K562 (cell line): ENCODE measurements around the gene SRM. TPM values are rescaled to one million over a fixed set of nuclear protein-coding genes. Genes with fewer than 3 reads are reported as not detected.

Experiments
- ATAC-seq: fragments of 200-7000 bp; cut with Tn5 transposase; 3 replicates; pipeline ENCODE4 v1.9.1; 2020; ENCODE audit warnings: moderate library complexity
- BruUV-seq: library from RNA; stranded (reverse); fragments of 400-500 nt; replicated peaks from 2 replicates; lab custom pipeline; 2021; lab: Mats Ljungman, UMichigan
- CTCF ChIA-PET: fragments of 300-600 bp; formaldehyde crosslinking; extraction: SDS; loops from one replicate; lab custom pipeline; 2021; ENCODE audit warnings: low intra/inter-chr PET ratio; lab: Yijun Ruan, JAX
- POLR2A ChIA-PET: fragments of 300-600, 350-650 bp; sonication (Branson Sonifier 250); formaldehyde crosslinking; extraction: SDS; loops from one replicate; lab custom pipeline; 2021; ENCODE audit warnings: antibody characterized with exemption, inconsistent platforms; lab: Yijun Ruan, JAX
- DNase-seq, 4 experiments: peaks; one replicate each; pipeline versions ENCODE4 v3.0.0 to v3.0.0-alpha.2; 2011 to 2018; ENCODE audit warnings: low spot score in 3 of 4, mixed read lengths in 3 of 4; ENCODE audit errors: extremely low read depth in 1 of 4
- FAIRE-seq: peaks from 2 replicates; lab custom pipeline; 2011; peaks lifted over from hg19 to GRCh38; lab: Jason Lieb, UNC
- H2AFZ ChIP-seq: 2 replicates; pipeline ENCODE4 v1.6.0; 2011; ENCODE audit warnings: low read depth, low read length, control low read depth, inconsistent platforms
- H3K27ac ChIP-seq: fragments of 200-600 bp; 3 replicates; pipeline ENCODE4 v1.8.0; 2011; ENCODE audit warnings: low read depth, mild to moderate bottlenecking, control low read depth, inconsistent platforms, low read length, moderate library complexity, mixed read lengths; ENCODE audit errors: extremely low read depth
- H3K27me3 ChIP-seq, 2 experiments: fragments of 300-600 bp in 1 of 2; 2 replicates in 1 of 2; 3 replicates in 1 of 2; pipeline versions ENCODE4 v1.6.0 to v1.8.0; 2011; ENCODE audit warnings: inconsistent platforms in 2 of 2, low read length in 2 of 2, mild to moderate bottlenecking in 1 of 2, mixed read lengths in 1 of 2, moderate library complexity in 1 of 2; ENCODE audit not compliant: control insufficient read depth in 2 of 2, insufficient read depth in 2 of 2
- H3K36me3 ChIP-seq: fragments of 300-600 bp; 3 replicates; pipeline ENCODE4 v1.8.0; 2011; ENCODE audit warnings: mild to moderate bottlenecking, low read length, inconsistent platforms; ENCODE audit not compliant: control insufficient read depth, insufficient read depth
- H3K4me1 ChIP-seq, 2 experiments: fragments of 200-600 bp in 1 of 2; replicated peaks in 1 of 2; 2 replicates in 1 of 2; 3 replicates in 1 of 2; pipeline versions ENCODE4 v1.5.1 to v1.8.0; 2011; ENCODE audit warnings: inconsistent platforms in 2 of 2, low read length in 2 of 2, mild to moderate bottlenecking in 1 of 2, mixed read lengths in 1 of 2, moderate library complexity in 1 of 2; ENCODE audit not compliant: control insufficient read depth in 2 of 2, insufficient read depth in 2 of 2
- H3K4me2 ChIP-seq: 2 replicates; pipeline ENCODE4 v1.6.1; 2011; ENCODE audit warnings: low read length, control low read depth, inconsistent platforms, mixed read lengths; ENCODE audit not compliant: insufficient read depth
- H3K4me3 ChIP-seq: fragments of 200-600 bp; sonication (generic), shearing (Covaris generic); 2 replicates; pipeline ENCODE4 v1.5.1; 2016; ENCODE audit warnings: control low read depth, inconsistent platforms
- H3K79me2 ChIP-seq: fragments of 200-600 bp; 3 replicates; pipeline ENCODE4 v1.8.0; 2011; ENCODE audit warnings: low read length, inconsistent platforms; ENCODE audit not compliant: control insufficient read depth, insufficient read depth
- H3K9ac ChIP-seq, 2 experiments: 2 replicates each; pipeline versions ENCODE4 v1.6.0 to v1.6.1; 2011; ENCODE audit warnings: low read depth in 2 of 2, low read length in 2 of 2, control low read depth in 1 of 2, inconsistent platforms in 1 of 2, mild to moderate bottlenecking in 1 of 2, mixed read lengths in 1 of 2; ENCODE audit not compliant: insufficient read depth in 1 of 2
- H3K9me1 ChIP-seq: one replicate; pipeline ENCODE4 v1.6.0; 2011; ENCODE audit warnings: inconsistent platforms, mild to moderate bottlenecking, low read length, moderate library complexity; ENCODE audit not compliant: control insufficient read depth, insufficient read depth
- H3K9me3 ChIP-seq: replicated peaks from 2 replicates; pipeline ENCODE4 v1.5.1; 2011; ENCODE audit warnings: low read depth, low read length, inconsistent platforms; ENCODE audit not compliant: control insufficient read depth, insufficient read depth
- H4K20me1 ChIP-seq: replicated peaks from 2 replicates; pipeline ENCODE4 v1.6.1; 2011; ENCODE audit warnings: low read length, inconsistent platforms, mixed read lengths; ENCODE audit not compliant: control insufficient read depth, insufficient read depth
- BRCA1 ChIP-seq, 2 experiments: fragments of 450-650 bp in 1 of 2; sonication (generic) in 1 of 2; formaldehyde crosslinking in 1 of 2; IDR thresholded peaks; 2 replicates each; pipeline versions ENCODE4 v1.5.0 to v1.6.1; 2017 to 2020; ENCODE audit warnings: mild to moderate bottlenecking in 1 of 2, missing genetic modification reagents in 1 of 2
- FOXJ2 ChIP-seq: fragments of 200-800 bp; sonication (Bioruptor generic); IDR thresholded peaks from 2 replicates; pipeline ENCODE4 v1.6.1; 2016; ENCODE audit warnings: missing genetic modification characterization, missing compliant biosample characterization
- ZFP36 ChIP-seq: fragments of 150-350 bp; IDR thresholded peaks from 2 replicates; pipeline ENCODE4 v1.6.1; 2018; ENCODE audit warnings: low read length, low read depth; ENCODE audit not compliant: partially characterized antibody
- ZMIZ1 ChIP-seq, 2 experiments: fragments of 150-350 bp in 1 of 2; IDR thresholded peaks; 2 replicates each; pipeline ENCODE4 v1.6.1; 2012 to 2016; ENCODE audit warnings: low read depth in 2 of 2, low read length in 2 of 2, mild to moderate bottlenecking in 1 of 2, moderate library complexity in 1 of 2
- ZNF311 ChIP-seq: fragments of 250-450 bp; sonication (Bioruptor Pico); IDR thresholded peaks from 2 replicates; pipeline ENCODE4 v1.4.0; 2020; ENCODE audit warnings: mild to moderate bottlenecking, moderate library complexity
- WGBS: fragments of 100-300 bp; shearing (Covaris generic); methylation state at CpG from one replicate; pipeline ENCODE4 v1.1.6; 2016; ENCODE audit warnings: low coverage, mixed read lengths; ENCODE audit not compliant: insufficient coverage; ENCODE audit errors: missing lambda C conversion rate; 5-methylcytosine and 5-hydroxymethylcytosine counted together
- in situ Hi-C: fragments of 300-500 bp; cut with MboI; formaldehyde crosslinking; loops from 4 replicates; pipeline ENCODE4 v1.15.0; 2018; ENCODE audit warnings: inconsistent platforms, mixed read lengths
- intact Hi-C: fragments of 100-400 bp; cut with micrococcal nuclease; formaldehyde crosslinking; loops from 2 replicates; pipeline ENCODE4 v1.14.2; 2022
- polyA plus RNA-seq, 8 experiments: library from polyadenylated mRNA; depleted of rRNA in 4 of 8; stranded (reverse) in 5 of 8; unstranded in 3 of 8; fragments of >200 nt; fragmentation: Nextera tagmentation in 2 of 8; fragmentation: Illumina TruSeq in 1 of 8; extraction: Ambion mirVana in 2 of 8; extraction: Trizol in 1 of 8; gene quantifications; 2 replicates each; pipeline versions ENCODE4 v1.2.1 to v1.2.3, GENCODE V29; 2011 to 2014; ENCODE audit warnings: inconsistent platforms in 1 of 8, missing spikeins in 1 of 8
- total RNA-seq, 7 experiments: library from RNA; depleted of rRNA in 6 of 7; stranded (reverse); fragments of >200 nt in 6 of 7; fragmentation: Illumina TruSeq in 2 of 7; extraction: Trizol in 2 of 7; gene quantifications; 2 replicates each; pipeline versions ENCODE4 v1.2.1 to v1.2.3, GENCODE V29; 2011 to 2021; ENCODE audit warnings: low replicate concordance in 1 of 7

The SRM gene
- total and polyA plus RNA-seq, 9 of the 15 experiments (the other 6 are each of a cell fraction or from before 2014, with no cell fraction given): 23.9 to 373 (median 82.5) TPM

GRCh38 chr1:11058026-11058425 is 1.8 kb downstream of the SRM start:
- peaks cover 44% of the 10 kb centered on the region for H3K79me2 ChIP-seq
- no peak for TF ChIP-seq BRCA1 (IDR thresholded peaks at IDR 0.05)
- peak; percentile 67; the same call in 1 of the 2 replicates for TF ChIP-seq BRCA1 (CRISPR knock-in tag; IDR thresholded peaks at IDR 0.05)
- TF ChIP-seq ZNF311: no peak
- TF ChIP-seq, all 486 proteins: peak for 1
- POLR2A ChIA-PET: interaction anchor here (0.6 kb wide), 1 partner anchor 131 kb away, joined by 3 read pairs; the partner anchor contains the start of gene ANGPTL7
- DNase-seq: no peak
- Histone ChIP-seq H3K9me3 (no peaks in the 10 kb centered on the region), H3K4me2 (no peak overlapping the region), H3K27ac (no peak overlapping the region), H3K27me3 (no peaks in the 10 kb centered on the region), H2AFZ (no peak overlapping the region), H4K20me1 (peaks cover 14% of the 10 kb centered on the region), H3K36me3 (peaks cover 57% of the 10 kb centered on the region; the same call in 2 of the 3 replicates), H3K4me3 (no peak overlapping the region), H3K9me1 (peaks cover 3% of the 10 kb centered on the region), H3K9ac (peak overlapping the region in 1 of 2 experiments; percentile 82; a peak in 2 of 4 replicates), H3K4me1 (peaks cover 8 to 70% of the 10 kb centered on the region in 2 experiments; a peak in 4 of 5 replicates)
- 86% methylated on average over 14 of the region's 14 CpGs for WGBS
- in situ Hi-C loops (no loop called here), intact Hi-C loops (no loop called here)
- ATAC-seq: no peak
- FAIRE-seq: no peak
- CTCF ChIA-PET: no interaction called here
- BruUV-seq: no TSS peak

GRCh38 chr1:11057477-11057876 is 2.3 kb downstream of the SRM start:
- Histone ChIP-seq H3K4me3 (no peak overlapping the region), H4K20me1 (peaks cover 14% of the 10 kb centered on the region), H3K27ac (no peak overlapping the region; the same call in 2 of the 3 replicates), H3K9me1 (peaks cover 4% of the 10 kb centered on the region), H3K27me3 (no peaks in the 10 kb centered on the region), H3K9ac (peak overlapping the region in 1 of 2 experiments; percentile 70; a peak in 2 of 4 replicates), H2AFZ (no peak overlapping the region), H3K9me3 (no peaks in the 10 kb centered on the region), H3K4me1 (peaks cover 8 to 75% of the 10 kb centered on the region in 2 experiments; a peak in 4 of 5 replicates), H3K4me2 (no peak overlapping the region), H3K79me2 (peaks cover 44% of the 10 kb centered on the region), H3K36me3 (peaks cover 53% of the 10 kb centered on the region; the same call in 2 of the 3 replicates)
- intact Hi-C loops (no loop called here), in situ Hi-C loops (no loop called here)
- TF ChIP-seq FOXJ2 (tag): no peak
- peak; percentile 84 for TF ChIP-seq ZFP36
- no peak for TF ChIP-seq ZMIZ1 (IDR thresholded peaks at IDR 0.05; ENCODE audit: low read depth in 2 of 2, low read length in 2 of 2)
- no TSS peak for BruUV-seq
- FAIRE-seq (no peak), DNase-seq (no peak), ATAC-seq (no peak)
- CTCF ChIA-PET: no interaction called here
- POLR2A ChIA-PET: no interaction called here
- WGBS: 92% methylated on average over 7 of the region's 8 CpGs
